GM19351 (cell line): Measurements from ENCODE around the gene SMYD4.
"Not testable (repeated sequence)": the region's sequence is repeated elsewhere in the genome, so short reads cannot be mapped to it uniquely, and the experiment has no call there.

Experiments used
- ATAC-seq: cut with Tn5 transposase; IDR thresholded peaks from one replicate; pipeline ENCODE4 v1.9.1; 2021; ENCODE audit warnings: mild to moderate bottlenecking, moderate library complexity; ENCODE audit not compliant: unreplicated experiment

The SMYD4 gene

DNA sequence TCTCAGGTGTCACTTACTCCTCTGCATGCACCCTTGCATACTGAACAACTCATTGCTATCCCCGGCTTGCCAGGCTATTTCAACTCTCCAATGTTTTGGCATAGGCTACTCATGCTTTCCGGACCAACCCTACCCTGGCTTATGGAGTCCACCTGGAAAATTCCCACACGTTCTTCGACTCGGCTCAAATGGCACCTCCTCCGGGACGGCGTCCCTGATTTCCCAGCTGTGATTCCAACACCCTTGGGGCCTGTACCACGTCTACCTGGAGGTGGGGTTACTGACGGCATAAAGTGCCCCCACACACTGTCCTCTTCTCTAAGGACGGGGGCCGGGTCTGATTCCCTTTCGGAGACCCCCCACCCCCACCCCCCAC lies 498 bp downstream of the SMYD4 start:
- ATAC-seq: peak; percentile 8

DNA sequence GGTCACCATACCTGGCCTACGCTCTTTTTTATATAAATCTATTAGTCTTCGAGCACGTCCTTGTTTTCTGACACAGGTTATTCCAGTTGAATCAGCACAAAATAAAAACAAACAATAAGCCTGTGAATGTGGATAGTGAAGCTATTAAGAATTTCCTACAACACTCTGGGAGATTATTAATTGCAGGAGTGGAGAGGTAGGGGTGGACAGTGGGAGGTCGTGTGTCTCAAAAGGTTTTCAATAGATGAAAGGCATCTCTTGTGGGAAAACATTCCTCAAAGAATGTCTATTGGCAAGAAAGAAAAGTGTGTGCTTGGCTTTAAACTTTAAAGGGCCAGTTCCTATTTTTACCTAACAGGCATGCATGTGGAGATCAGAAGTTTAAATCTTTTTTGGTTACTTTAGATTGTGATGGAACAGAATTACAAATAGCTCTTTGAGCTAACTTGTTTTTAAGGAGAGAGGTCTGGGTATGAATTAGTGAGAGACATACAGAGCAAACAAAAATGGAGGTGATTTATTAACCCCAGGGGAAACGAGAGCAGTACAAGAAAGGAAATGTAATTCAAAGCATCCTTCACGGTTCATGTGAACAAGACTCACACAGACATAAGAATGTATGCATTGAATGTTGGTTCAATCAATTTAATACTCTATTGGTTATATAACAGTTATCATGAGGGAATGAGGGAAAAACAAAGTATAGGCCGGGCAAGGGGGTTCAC lies 9.0 kb downstream of the SMYD4 start:
- ATAC-seq: no peak

DNA sequence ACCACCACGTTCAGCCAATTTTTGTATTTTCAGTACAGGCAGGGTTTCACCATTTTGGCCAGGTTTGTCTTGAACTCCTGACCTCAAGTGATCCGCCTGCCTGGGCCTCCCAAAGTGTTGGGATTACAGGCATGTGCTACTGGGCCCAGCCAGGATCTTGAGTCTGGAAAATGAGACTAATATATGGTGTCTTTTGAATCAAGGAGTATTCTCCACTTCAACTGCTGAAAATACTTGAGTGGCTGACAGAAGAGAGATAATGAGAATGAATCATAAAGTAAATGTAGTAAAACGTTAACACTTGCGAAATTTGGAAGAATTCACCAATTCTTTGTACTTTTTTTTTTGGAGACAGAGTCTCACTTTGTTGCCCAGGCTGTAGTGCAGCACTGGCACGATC lies 16.6 kb downstream of the SMYD4 start:
- no peak for ATAC-seq

- no peak for ATAC-seq
Measured at GRCh38 chr17:1810450-1811103, 19.1 kb downstream of the SMYD4 start.

- not testable (repeated sequence) for ATAC-seq
Measured at GRCh38 chr17:1809815-1810214, 19.9 kb downstream of the SMYD4 start.

DNA sequence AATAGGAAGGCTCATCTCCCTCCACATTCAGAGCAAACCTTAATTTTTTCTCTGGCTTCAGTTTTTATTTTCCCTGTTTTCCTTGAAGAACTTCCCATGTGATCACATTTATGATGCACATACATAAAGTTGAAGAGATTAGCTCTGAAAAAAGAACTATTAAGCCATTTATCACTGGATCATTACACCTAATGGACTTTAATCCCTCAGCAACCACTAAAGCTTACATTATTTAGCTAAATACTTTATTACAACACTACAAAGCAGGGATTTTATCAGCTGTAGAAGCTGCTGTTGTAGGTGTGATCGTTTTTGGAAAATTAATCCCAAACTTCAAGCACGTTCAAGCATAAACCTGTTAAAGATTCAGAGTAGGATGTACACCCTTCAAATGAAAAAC lies 21.1 kb downstream of the SMYD4 start:
- no peak for ATAC-seq

- no peak for ATAC-seq
Measured at GRCh38 chr17:1807890-1808289, 21.8 kb downstream of the SMYD4 start.

GRCh38 chr17:1803280-1803679 lies 26.4 kb downstream of the SMYD4 start:
- no peak for ATAC-seq

- no peak for ATAC-seq
Measured at GRCh38 chr17:1802429-1802828, 27.3 kb downstream of the SMYD4 start.

DNA sequence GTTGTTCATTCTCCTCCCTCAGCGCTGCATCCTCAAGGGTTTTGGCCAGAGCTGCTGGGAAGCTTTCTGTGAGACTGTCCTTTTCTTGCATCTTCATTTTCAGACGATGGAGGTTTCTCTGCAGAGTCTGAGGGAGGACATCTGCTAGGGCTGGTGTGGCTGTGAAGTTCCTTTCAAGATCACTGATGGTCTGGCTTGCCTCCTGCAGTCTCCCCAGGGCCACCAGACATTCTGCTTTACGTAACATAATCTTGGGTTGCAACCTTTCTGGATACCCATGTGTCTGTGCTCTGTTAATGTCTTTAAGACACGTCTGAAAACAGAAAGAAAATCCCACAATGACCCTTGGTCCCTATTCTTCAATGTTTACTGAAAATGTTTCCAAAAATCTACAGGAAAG lies 29.0 kb downstream of the SMYD4 start:
- no peak for ATAC-seq

DNA sequence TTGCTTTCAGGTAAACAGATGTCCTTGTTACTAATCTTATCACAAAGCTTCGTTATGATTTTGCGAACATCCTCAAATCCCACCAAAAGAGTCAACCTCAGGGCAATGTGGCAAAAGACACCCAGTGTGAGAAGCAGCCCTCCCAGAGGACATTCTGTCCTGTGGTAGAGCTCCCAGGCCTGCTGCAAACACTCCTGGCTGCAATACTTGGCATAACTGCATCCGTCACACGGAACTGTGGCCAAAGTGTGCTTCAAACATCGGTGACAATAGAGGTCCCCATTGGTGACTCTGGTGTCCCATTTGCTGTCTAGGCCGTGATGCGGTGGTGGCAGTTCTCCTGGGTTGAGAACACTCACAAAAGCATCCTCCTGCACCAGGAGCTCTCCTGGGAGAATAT lies 29.5 kb downstream of the SMYD4 start:
- no peak for ATAC-seq

DNA sequence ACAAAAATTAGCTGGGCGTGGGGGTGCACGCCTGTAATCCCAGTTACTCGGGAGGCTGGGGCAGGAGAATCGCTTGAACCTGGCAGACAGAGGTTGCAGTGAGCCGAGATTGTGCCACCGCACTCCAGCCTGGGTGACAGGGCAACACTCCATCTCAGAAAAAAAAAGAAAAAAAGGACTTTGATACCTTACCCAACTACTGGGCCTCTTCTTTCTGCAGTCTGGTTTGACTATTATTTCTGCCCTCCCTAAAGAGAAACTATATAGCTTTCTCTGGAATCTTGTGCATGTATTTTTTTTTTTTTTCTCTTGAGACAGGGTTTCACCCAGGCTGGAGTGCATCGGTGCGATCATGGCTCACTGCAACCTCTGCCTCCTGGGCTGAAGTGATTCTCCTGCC lies 31.9 kb downstream of the SMYD4 start:
- ATAC-seq: not testable (repeated sequence)

- no peak for ATAC-seq
Measured at GRCh38 chr17:1797323-1797722, 32.4 kb downstream of the SMYD4 start.

DNA sequence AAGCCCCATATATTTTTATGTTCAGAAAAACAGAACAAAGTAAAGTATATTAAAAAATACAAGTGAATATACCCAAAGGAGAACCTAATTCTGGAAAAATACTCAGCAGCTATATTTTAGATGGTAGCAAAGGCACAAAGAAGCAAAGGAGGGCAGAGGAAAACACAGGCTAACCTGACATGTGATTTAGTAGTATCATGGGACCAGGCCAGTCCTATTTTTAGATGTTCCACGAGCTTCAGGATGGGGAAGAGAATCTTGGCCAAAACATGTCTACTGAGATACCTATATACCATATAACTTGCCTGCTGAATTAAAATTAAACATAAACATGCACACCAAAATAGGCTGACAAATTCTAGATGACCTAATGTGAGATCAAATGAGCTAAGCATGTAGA lies 32.9 kb downstream of the SMYD4 start:
- ATAC-seq: no peak

DNA sequence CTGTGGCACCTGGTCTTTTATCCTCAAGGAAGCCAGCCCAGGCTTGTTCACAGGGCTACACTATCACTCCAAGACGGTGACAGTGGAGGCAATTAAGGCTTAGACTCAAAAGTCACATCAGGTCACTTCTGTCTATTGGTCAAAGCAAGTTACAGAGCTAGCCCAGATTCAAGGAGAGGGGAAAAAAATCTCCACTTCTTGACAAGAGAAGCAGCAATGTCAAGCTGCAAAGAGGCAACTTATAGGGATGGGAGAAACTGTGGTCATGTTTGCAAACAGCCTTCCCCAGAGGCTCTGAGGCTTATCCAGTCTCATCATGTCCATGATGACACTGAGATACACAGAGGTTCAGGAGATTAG lies 36.3 kb downstream of the SMYD4 start:
- ATAC-seq: no peak

GRCh38 chr17:1792495-1793446 lies 36.9 kb downstream of the SMYD4 start:
- ATAC-seq: no peak

- no peak for ATAC-seq
Measured at GRCh38 chr17:1789936-1790335, 39.8 kb downstream of the SMYD4 start.

GRCh38 chr17:1787301-1787902 lies 42.3 kb downstream of the SMYD4 start:
- ATAC-seq: no peak

DNA sequence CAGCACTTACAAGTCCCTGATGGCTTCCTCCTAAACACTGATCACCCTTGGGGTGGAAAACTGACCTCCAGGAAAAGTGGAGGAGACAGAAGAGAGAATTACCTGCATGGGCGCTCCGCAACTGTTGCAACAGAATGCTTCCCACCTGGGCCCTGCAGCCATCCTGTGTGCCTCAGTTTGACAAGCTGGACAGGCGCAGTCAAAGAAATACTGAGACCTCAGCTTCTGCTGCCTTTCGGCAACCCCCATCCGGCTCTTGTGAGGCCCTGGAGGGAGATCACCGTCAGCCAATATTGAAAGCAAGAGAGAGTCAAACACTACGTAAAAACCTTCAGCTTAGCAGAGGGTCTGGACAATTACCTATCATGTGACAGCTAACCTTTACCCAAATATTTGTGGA lies 43.0 kb downstream of the SMYD4 start:
- no peak for ATAC-seq

GRCh38 chr17:1785930-1786329 lies 43.8 kb downstream of the SMYD4 start:
- no peak for ATAC-seq

DNA sequence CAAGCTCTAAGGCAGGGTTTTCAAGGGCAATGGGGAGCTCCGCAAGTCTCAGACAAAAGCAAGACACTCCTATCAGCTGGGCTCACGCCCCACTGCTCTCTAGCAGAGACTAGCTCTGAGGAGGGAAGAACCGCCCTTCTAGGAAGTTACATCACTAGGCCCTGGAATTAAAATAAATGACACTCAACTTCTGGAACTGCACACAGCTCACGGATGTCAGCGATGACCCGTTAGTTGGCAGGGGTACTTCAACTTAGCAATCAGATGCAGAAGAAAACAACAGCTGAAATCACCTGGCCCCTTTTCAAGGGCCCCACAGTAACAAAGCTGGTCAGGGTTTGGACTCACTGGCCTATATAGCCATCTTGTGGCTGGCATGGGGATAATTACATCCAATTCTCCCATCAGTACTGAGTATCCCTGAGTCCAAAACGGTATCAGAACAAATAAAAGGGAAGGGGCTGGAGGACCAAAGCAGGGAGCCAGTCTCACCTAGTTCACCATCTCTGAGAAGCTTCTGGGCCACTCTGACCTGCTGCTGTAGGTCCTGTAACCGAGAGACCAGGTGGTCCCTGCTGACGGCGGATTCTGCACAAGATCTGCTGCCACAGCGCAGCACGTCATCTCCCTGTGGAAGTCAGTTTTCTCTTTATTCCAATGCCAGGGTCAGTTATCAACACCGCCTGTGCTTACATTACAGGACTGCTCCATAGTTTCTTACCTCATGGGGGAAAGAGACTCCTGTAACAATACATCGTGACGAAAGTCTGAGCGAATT lies 45.7 kb downstream of the SMYD4 start:
- no peak for ATAC-seq
